H9 (cell line): ENCODE data around the gene SUPT3H. TPM values are rescaled to one million over a fixed set of nuclear protein-coding genes. Genes with fewer than 3 reads are reported as not detected.

Experiments used
- DNase-seq: peaks from one replicate; pipeline ENCODE4 v3.0.0-alpha.2; 2017
- H2AFZ ChIP-seq: one replicate; pipeline ENCODE4 v1.6.1; 2013; ENCODE audit warnings: mild to moderate bottlenecking, low read length, control low read depth, moderate library complexity
- H2AK5ac ChIP-seq: 2 replicates; pipeline ENCODE4 v1.6.1; 2013; ENCODE audit warnings: low read length, control low read depth, mixed read lengths; ENCODE audit not compliant: insufficient read length
- H2BK120ac ChIP-seq: one replicate; pipeline ENCODE4 v1.6.1; 2013; ENCODE audit warnings: low read depth, mild to moderate bottlenecking, low read length, control low read depth, inconsistent platforms; ENCODE audit not compliant: poor library complexity, severe bottlenecking
- H2BK12ac ChIP-seq: 2 replicates; pipeline ENCODE4 v1.6.1; 2013; ENCODE audit warnings: low read length, control low read depth, mixed read lengths, low read depth; ENCODE audit not compliant: insufficient read length
- H2BK15ac ChIP-seq: 2 replicates; pipeline ENCODE4 v1.6.1; 2013; ENCODE audit warnings: low read depth, low read length, control low read depth
- H2BK20ac ChIP-seq: one replicate; pipeline ENCODE4 v1.6.1; 2013; ENCODE audit warnings: low read depth, mild to moderate bottlenecking, low read length, control low read depth, inconsistent platforms; ENCODE audit not compliant: poor library complexity, severe bottlenecking
- H2BK5ac ChIP-seq: 2 replicates; pipeline ENCODE4 v1.6.1; 2013; ENCODE audit warnings: low read length, control low read depth, mixed read lengths; ENCODE audit not compliant: insufficient read length
- H3K14ac ChIP-seq: 2 replicates; pipeline ENCODE4 v1.6.1; 2013; ENCODE audit warnings: low read length, control low read depth; ENCODE audit not compliant: insufficient read depth
- H3K18ac ChIP-seq: 2 replicates; pipeline ENCODE4 v1.6.1; 2013; ENCODE audit warnings: low read depth, mild to moderate bottlenecking, mixed read lengths, low read length, control low read depth; ENCODE audit not compliant: insufficient read length
- H3K23ac ChIP-seq: 2 replicates; pipeline ENCODE4 v1.6.1; 2013; ENCODE audit warnings: low read length, control low read depth, mixed read lengths, low read depth; ENCODE audit not compliant: insufficient read length
- H3K23me2 ChIP-seq: 2 replicates; pipeline ENCODE4 v1.6.1; 2013; ENCODE audit warnings: low read depth, mild to moderate bottlenecking, mixed read lengths, low read length, control low read depth; ENCODE audit not compliant: insufficient read length, poor library complexity, severe bottlenecking
- H3K27ac ChIP-seq: 2 replicates; pipeline ENCODE4 v1.5.1; 2013; ENCODE audit warnings: low read length, control low read depth, mixed read lengths, low read depth; ENCODE audit not compliant: insufficient read length
- H3K27me3 ChIP-seq: 2 replicates; pipeline ENCODE4 v1.6.1; 2013; ENCODE audit warnings: low read length, control low read depth, inconsistent platforms; ENCODE audit not compliant: insufficient read depth
- H3K4ac ChIP-seq: 2 replicates; pipeline ENCODE4 v1.6.1; 2013; ENCODE audit warnings: low read depth, mild to moderate bottlenecking, control low read depth, inconsistent platforms, low read length, moderate library complexity
- H3K4me1 ChIP-seq: 2 replicates; pipeline ENCODE4 v1.6.1; 2013; ENCODE audit warnings: low read length, control low read depth, inconsistent platforms; ENCODE audit not compliant: insufficient read depth
- H3K4me2 ChIP-seq: 2 replicates; pipeline ENCODE4 v1.6.1; 2013; ENCODE audit warnings: low read length, control low read depth, mixed read lengths; ENCODE audit not compliant: insufficient read length, insufficient read depth
- H3K56ac ChIP-seq: 2 replicates; pipeline ENCODE4 v1.6.1; 2013; ENCODE audit warnings: low read depth, mild to moderate bottlenecking, mixed read lengths, low read length, control low read depth; ENCODE audit not compliant: insufficient read length
- H3K79me1 ChIP-seq: 2 replicates; pipeline ENCODE4 v1.6.1; 2013; ENCODE audit warnings: low read depth, mild to moderate bottlenecking, moderate library complexity, low read length, control low read depth, inconsistent platforms; ENCODE audit not compliant: insufficient read depth, poor library complexity, severe bottlenecking
- H3K79me2 ChIP-seq: 2 replicates; pipeline ENCODE4 v1.6.1; 2013; ENCODE audit warnings: low read length, control low read depth, inconsistent platforms; ENCODE audit not compliant: insufficient read depth
- H3K9ac ChIP-seq: 2 replicates; pipeline ENCODE4 v1.6.1; 2013; ENCODE audit warnings: low read length, control low read depth, mixed read lengths; ENCODE audit not compliant: insufficient read length; ENCODE audit errors: extremely low read depth
- H3K9me3 ChIP-seq: one replicate; pipeline ENCODE4 v1.6.1; 2013; ENCODE audit warnings: low read depth, low read length, inconsistent platforms; ENCODE audit not compliant: control insufficient read depth
- H3T11ph ChIP-seq: one replicate; pipeline ENCODE4 v1.6.1; 2013; ENCODE audit warnings: mild to moderate bottlenecking, low read length, control low read depth, inconsistent platforms
- H4K20me1 ChIP-seq: one replicate; pipeline ENCODE4 v1.6.1; 2013; ENCODE audit not compliant: control insufficient read depth, insufficient read length, insufficient read depth
- H4K5ac ChIP-seq: 2 replicates; pipeline ENCODE4 v1.6.1; 2013; ENCODE audit warnings: low read depth, mild to moderate bottlenecking, mixed read lengths, low read length, control low read depth; ENCODE audit not compliant: insufficient read length
- H4K8ac ChIP-seq: replicated peaks from 2 replicates; pipeline ENCODE4 v1.6.1; 2013; ENCODE audit warnings: low read length, control low read depth, mixed read lengths, low read depth; ENCODE audit not compliant: insufficient read length
- H4K91ac ChIP-seq: 2 replicates; pipeline ENCODE4 v1.6.1; 2013; ENCODE audit warnings: low read depth, mild to moderate bottlenecking, moderate library complexity, mixed read lengths, low read length, control low read depth; ENCODE audit not compliant: insufficient read length
- H3K27ac Mint-ChIP-seq, 3 experiments: 2 replicates in 2 of 3; 3 replicates in 1 of 3; pipeline ENCODE4 v1.8.0; 2020 to 2021; ENCODE audit warnings: mixed read lengths in 3 of 3, mild to moderate bottlenecking in 1 of 3, moderate library complexity in 1 of 3
- H3K27me3 Mint-ChIP-seq: 2 replicates; pipeline ENCODE4 v1.8.0; 2021; ENCODE audit warnings: low read depth, mild to moderate bottlenecking, moderate library complexity, mixed read lengths
- H3K36me3 Mint-ChIP-seq, 3 experiments: 2 replicates in 2 of 3; 3 replicates in 1 of 3; pipeline ENCODE4 v1.8.0; 2020 to 2021; ENCODE audit warnings: low read depth in 3 of 3, mixed read lengths in 3 of 3; ENCODE audit not compliant: insufficient read depth in 1 of 3
- H3K4me1 Mint-ChIP-seq, 2 experiments: 2 replicates each; pipeline ENCODE4 v1.8.0; 2020; ENCODE audit warnings: mixed read lengths in 2 of 2
- H3K4me3 Mint-ChIP-seq, 2 experiments: 2 replicates in 1 of 2; 3 replicates in 1 of 2; pipeline ENCODE4 v1.8.0; 2020 to 2021; ENCODE audit warnings: mild to moderate bottlenecking in 2 of 2, mixed read lengths in 2 of 2, moderate library complexity in 1 of 2
- H3K9me3 Mint-ChIP-seq, 2 experiments: 2 replicates in 1 of 2; 3 replicates in 1 of 2; pipeline ENCODE4 v1.8.0; 2020; ENCODE audit warnings: mild to moderate bottlenecking in 2 of 2, mixed read lengths in 2 of 2, moderate library complexity in 1 of 2
- CTCF ChIP-seq: fragments of 200-600 bp; sonication (generic); conservative IDR thresholded peaks from 3 replicates; pipeline ENCODE4 v1.8.0; 2021; ENCODE audit warnings: antibody characterized with exemption, mild to moderate bottlenecking
- WGBS: extraction: QIAGEN DNeasy Blood & Tissue Kit; methylation state at CpG from one replicate; pipeline ENCODE4 v1.1.7; 2013; ENCODE audit warnings: missing lambda C conversion rate, low lambda C conversion rate, mixed read lengths; ENCODE audit not compliant: insufficient read length; ENCODE audit errors: extremely low coverage; 5-methylcytosine and 5-hydroxymethylcytosine counted together
- total RNA-seq: library from RNA; stranded (reverse); gene quantifications from 2 replicates; pipeline ENCODE4 v1.2.1, GENCODE V29; 2021

Gene SUPT3H
- total RNA-seq, 1 experiment from 2014 or later = 22.5 TPM

GRCh38 chr6:45256697-45257695 lies 120.7 kb downstream of the SUPT3H start:
- Histone ChIP-seq H3K4me1 (no peaks in the 10 kb centered on the region), H3K27ac (no peak overlapping the region), H2AK5ac (no peak overlapping the region), H3T11ph (no peak overlapping the region), H4K20me1 (no peaks in the 10 kb centered on the region), H3K56ac (no peak overlapping the region), H3K14ac (no peak overlapping the region), H3K4ac (no peak overlapping the region), H3K4me2 (no peak overlapping the region), H2BK20ac (no peak overlapping the region), H3K27me3 (no peaks in the 10 kb centered on the region), H3K18ac (no peak overlapping the region), H2AFZ (no peak overlapping the region), H3K9me3 (no peaks in the 10 kb centered on the region), H3K23ac (no peak overlapping the region), H2BK12ac (no peak overlapping the region), H4K91ac (no peak overlapping the region), H4K5ac (no peak overlapping the region), H3K9ac (no peak overlapping the region), H3K79me1 (no peaks in the 10 kb centered on the region), H3K79me2 (no peaks in the 10 kb centered on the region), H3K23me2 (no peaks in the 10 kb centered on the region), H2BK5ac (no peak overlapping the region), H2BK15ac (no peak overlapping the region), H4K8ac (no peak overlapping the region), H2BK120ac (no peak overlapping the region)
- no peaks in the 10 kb centered on the region for H3K36me3 Mint-ChIP-seq
- no peak overlapping the region for H3K4me3 Mint-ChIP-seq
- H3K27ac Mint-ChIP-seq = no peak overlapping the region
- no peak for TF ChIP-seq CTCF
- no peaks in the 10 kb centered on the region for H3K27me3 Mint-ChIP-seq
- no peaks in the 10 kb centered on the region for H3K9me3 Mint-ChIP-seq
- no CpG with 5 or more reads among the region's 9 CpGs for WGBS
- no peak for DNase-seq
- H3K4me1 Mint-ChIP-seq = no peaks in the 10 kb centered on the region
